HepG2 (cell line): ENCODE data around the gene ADAMTS4. TPM values are rescaled to one million over a fixed set of nuclear protein-coding genes. Genes with fewer than 3 reads are reported as not detected.

Experiments used
- ATAC-seq: fragments of 200-7000 bp; cut with Tn5 transposase; 3 replicates; pipeline ENCODE4 v1.9.1; 2020; ENCODE audit warnings: mild to moderate bottlenecking, moderate library complexity
- BruUV-seq: library from RNA; stranded (reverse); fragments of 400-500 nt; replicated peaks from 2 replicates; lab custom pipeline; 2021; lab: Mats Ljungman, UMichigan
- CTCF ChIA-PET: fragments of 300-600 bp; formaldehyde crosslinking; extraction: SDS; loops from one replicate; lab custom pipeline; 2021; ENCODE audit warnings: low total read pairs, inconsistent platforms, low intra/inter-chr PET ratio; lab: Yijun Ruan, JAX
- POLR2A ChIA-PET: fragments of 350-600 bp; sonication (Branson Sonifier 250); formaldehyde crosslinking; loops from one replicate; lab custom pipeline; 2020; ENCODE audit warnings: antibody characterized with exemption, inconsistent platforms; lab: Yijun Ruan, JAX
- DNase-seq: peaks from one replicate; pipeline ENCODE4 v3.0.0-alpha.2; 2015; ENCODE audit warnings: low spot score
- FAIRE-seq: peaks from 3 replicates; lab custom pipeline; 2011; peaks lifted over from hg19 to GRCh38; lab: Jason Lieb, UNC
- H2AFZ ChIP-seq: one replicate; pipeline ENCODE4 v1.6.1; 2011; ENCODE audit warnings: low read length, inconsistent platforms
- H3K27ac ChIP-seq: fragments of 300-600 bp; 3 replicates; pipeline ENCODE4 v1.8.0; 2011; ENCODE audit warnings: mixed run types, mild to moderate bottlenecking, mixed read lengths, low read length, inconsistent platforms; ENCODE audit not compliant: insufficient read depth; ENCODE audit errors: extremely low read length
- H3K27me3 ChIP-seq, 2 experiments: fragments of 200-600 bp in 1 of 2; 2 replicates in 1 of 2; 3 replicates in 1 of 2; pipeline versions ENCODE4 v1.6.0 to v1.8.0; 2011; ENCODE audit warnings: low read length in 2 of 2, mild to moderate bottlenecking in 2 of 2, moderate library complexity in 2 of 2, inconsistent platforms in 1 of 2; ENCODE audit not compliant: insufficient read depth in 2 of 2, control insufficient read depth in 1 of 2
- H3K36me3 ChIP-seq, 2 experiments: fragments of 200-600 bp in 1 of 2; replicated peaks in 1 of 2; 2 replicates in 1 of 2; 3 replicates in 1 of 2; pipeline versions ENCODE4 v1.5.1 to v1.8.0; 2011; ENCODE audit warnings: low read length in 2 of 2, inconsistent platforms in 1 of 2; ENCODE audit not compliant: insufficient read depth in 2 of 2, control insufficient read depth in 1 of 2
- H3K4me1 ChIP-seq: 2 replicates; pipeline ENCODE4 v1.5.1; 2012; ENCODE audit warnings: low read length, inconsistent platforms; ENCODE audit not compliant: insufficient read depth
- H3K4me2 ChIP-seq: 2 replicates; pipeline ENCODE4 v1.6.0; 2011; ENCODE audit warnings: low read depth, low read length, inconsistent platforms
- H3K4me3 ChIP-seq, 3 experiments: fragments of 200-600 bp in 1 of 3; sonication (generic), shearing (Covaris generic) in 1 of 3; replicated peaks in 1 of 3; 2 replicates each; pipeline ENCODE4 v1.5.1; 2011 to 2016; ENCODE audit warnings: low read length in 3 of 3, inconsistent platforms in 2 of 3, low read depth in 2 of 3, mild to moderate bottlenecking in 2 of 3, control low read depth in 1 of 3, mixed read lengths in 1 of 3; ENCODE audit not compliant: insufficient read depth in 1 of 3
- H3K79me2 ChIP-seq: one replicate; pipeline ENCODE4 v1.6.1; 2011; ENCODE audit warnings: low read length, inconsistent platforms; ENCODE audit not compliant: insufficient read depth
- H3K9ac ChIP-seq: 2 replicates; pipeline ENCODE4 v1.6.0; 2011; ENCODE audit warnings: mild to moderate bottlenecking, low read depth, low read length, inconsistent platforms; ENCODE audit not compliant: insufficient read depth
- H3K9me3 ChIP-seq: 2 replicates; pipeline ENCODE4 v1.5.1; 2012; ENCODE audit warnings: mild to moderate bottlenecking, low read length
- H4K20me1 ChIP-seq: 2 replicates; pipeline ENCODE4 v1.6.0; 2011; ENCODE audit warnings: inconsistent platforms, mild to moderate bottlenecking, low read length, moderate library complexity; ENCODE audit not compliant: insufficient read depth
- CENPX ChIP-seq: sonication (generic); formaldehyde crosslinking; IDR thresholded peaks from 2 replicates; pipeline ENCODE4 v1.9.0; 2021; ENCODE audit warnings: mild to moderate bottlenecking, missing genetic modification reagents, moderate library complexity
- ELF4 ChIP-seq: sonication (generic); formaldehyde crosslinking; IDR thresholded peaks from 2 replicates; pipeline ENCODE4 v1.5.0; 2020; ENCODE audit warnings: missing genetic modification reagents, mild to moderate bottlenecking, moderate library complexity, borderline replicate concordance
- GATAD1 ChIP-seq: IDR thresholded peaks from 2 replicates; pipeline ENCODE4 v1.6.1; 2016; ENCODE audit warnings: missing genetic modification reagents, missing compliant biosample characterization
- HNF1A ChIP-seq, 2 experiments: sonication (generic) in 1 of 2; formaldehyde crosslinking in 1 of 2; IDR thresholded peaks; 2 replicates each; pipeline versions ENCODE4 v1.4.0 to v1.6.1; 2016 to 2020; ENCODE audit warnings: borderline replicate concordance in 1 of 2, low read depth in 1 of 2, mild to moderate bottlenecking in 1 of 2, missing genetic modification reagents in 1 of 2
- JDP2 ChIP-seq: sonication (generic); formaldehyde crosslinking; IDR thresholded peaks from 2 replicates; pipeline ENCODE4 v1.8.1; 2022; ENCODE audit warnings: missing genetic modification reagents, borderline replicate concordance
- KDM1A ChIP-seq: IDR thresholded peaks from 2 replicates; pipeline ENCODE4 v1.6.1; 2016; ENCODE audit warnings: missing compliant biosample characterization
- KLF16 ChIP-seq, 2 experiments: sonication (generic) in 1 of 2; formaldehyde crosslinking in 1 of 2; IDR thresholded peaks; 2 replicates each; pipeline versions ENCODE4 v1.6.1 to v1.8.0; 2016 to 2023; ENCODE audit warnings: missing genetic modification reagents in 2 of 2, missing compliant biosample characterization in 1 of 2
- MXI1 ChIP-seq: IDR thresholded peaks from 3 replicates; pipeline ENCODE4 v1.6.1; 2012; ENCODE audit warnings: low read depth, low read length, inconsistent platforms, borderline replicate concordance
- ZBTB10 ChIP-seq: sonication (generic); formaldehyde crosslinking; IDR thresholded peaks from 2 replicates; pipeline ENCODE4 v1.4.0; 2020; ENCODE audit warnings: missing genetic modification reagents, borderline replicate concordance
- ZBTB34 ChIP-seq: sonication (generic); formaldehyde crosslinking; IDR thresholded peaks from 2 replicates; pipeline ENCODE4 v1.8.0; 2022; ENCODE audit warnings: mild to moderate bottlenecking, missing genetic modification reagents
- ZFP36L2 ChIP-seq: sonication (generic); formaldehyde crosslinking; IDR thresholded peaks from 2 replicates; pipeline ENCODE4 v1.4.0; 2020; ENCODE audit warnings: missing genetic modification reagents
- ZNF224 ChIP-seq: sonication (generic); formaldehyde crosslinking; IDR thresholded peaks from 2 replicates; pipeline ENCODE4 v1.5.0; 2020; ENCODE audit warnings: mild to moderate bottlenecking, missing genetic modification reagents
- ZNF678 ChIP-seq: sonication (generic); formaldehyde crosslinking; IDR thresholded peaks from 2 replicates; pipeline ENCODE4 v1.4.0; 2020; ENCODE audit warnings: mild to moderate bottlenecking, missing genetic modification reagents
- ZSCAN29 ChIP-seq: sonication (generic); formaldehyde crosslinking; conservative IDR thresholded peaks from 2 replicates; pipeline ENCODE4 v1.4.0; 2020; ENCODE audit warnings: mild to moderate bottlenecking, missing genetic modification reagents
- WGBS: methylation state at CpG from one replicate; pipeline ENCODE4 v1.1.6; 2017; ENCODE audit warnings: low lambda C conversion rate; 5-methylcytosine and 5-hydroxymethylcytosine counted together
- in situ Hi-C: cut with HindIII; loops from 2 replicates; pipeline ENCODE4 v1.10.0; 2017; ENCODE audit warnings: low pct_unique_long_range_greater_than_20kb; ENCODE audit not compliant: extremely low pct_ligation_motif_present
- intact Hi-C: fragments of 100-400 bp; cut with micrococcal nuclease; formaldehyde crosslinking; loops from one replicate; pipeline ENCODE4 v1.10.0; 2022; ENCODE audit not compliant: unreplicated experiment
- polyA plus RNA-seq, 8 experiments: library from polyadenylated mRNA; depleted of rRNA in 3 of 8; stranded (reverse) in 7 of 8; unstranded in 1 of 8; fragments of >200 nt; fragmentation: Illumina TruSeq in 4 of 8; extraction: Trizol in 4 of 8; gene quantifications; 2 replicates each; pipeline versions ENCODE4 v1.2.1 to v1.2.3, GENCODE V29; 2011 to 2016; ENCODE audit warnings: low read depth in 4 of 8, missing spikeins in 1 of 8, mixed read lengths in 1 of 8; ENCODE audit not compliant: insufficient read depth in 1 of 8
- total RNA-seq, 5 experiments: library from RNA; depleted of rRNA; stranded (reverse); fragments of >200 nt; fragmentation: Illumina TruSeq; extraction: Trizol; gene quantifications; 2 replicates each; pipeline ENCODE4 v1.2.3, GENCODE V29; 2016; ENCODE audit warnings: low read depth in 1 of 5

ADAMTS4 gene
- total and polyA plus RNA-seq, 2 of the 13 experiments (the other 11 are each of a cell fraction or from before 2014, with no cell fraction given): 0.51 to 1.7 TPM

- POLR2A ChIA-PET: interaction anchor here (0.8 to 5.5 kb wide), 10 partner anchors 11 to 160 kb away, joined by 3 to 43 read pairs (median 4); partner anchors contain the start of genes DEDD, F11R, NDUFS2 and NIT1
- peak; percentile 96 for FAIRE-seq
- H3K4me2 ChIP-seq: peak within 1 kb of the TSS; percentile 89
- TF ChIP-seq MXI1 (no peak; the same call in 2 of the 3 replicates), ZBTB10 (CRISPR knock-in tag) (no peak), KDM1A (CRISPR knock-in tag) (no peak), JDP2 (CRISPR knock-in tag) (peak; percentile 32; the same call in 1 of the 2 replicates), ELF4 (CRISPR knock-in tag) (peak; percentile 95), CENPX (CRISPR knock-in tag) (no peak), ZBTB34 (CRISPR knock-in tag) (0 out of 2 replicates have a peak, but pooled peaks have one; percentile 41), KLF16 (CRISPR knock-in tag; IDR thresholded peaks at IDR 0.05) (peak in 1 of 2 experiments; percentile 70; a peak in 1 of 4 replicates), ZFP36L2 (CRISPR knock-in tag) (no peak), ZNF224 (CRISPR knock-in tag) (no peak), GATAD1 (CRISPR knock-in tag) (peak; percentile 84), ZNF678 (no peak), ZSCAN29 (CRISPR knock-in tag) (0 out of 2 replicates have a peak, but pooled peaks have one; percentile 69), HNF1A (IDR thresholded peaks at IDR 0.05; ENCODE audit: low read depth) (0 out of 2 replicates have a peak, but pooled peaks have one; percentile 29), HNF1A (CRISPR knock-in tag; IDR thresholded peaks at IDR 0.05; ENCODE audit: borderline replicate concordance) (no peak)
Measured at GRCh38 chr1:161153682-161154337, 45.0 kb downstream of the ADAMTS4 start, which contains the start of gene UFC1. Gene UFC1 (plus strand): TSS chr1:161153978. CDS start chr1:161153998, 20 bp downstream.

More at GRCh38 chr1:161153682-161154337, 45.0 kb downstream of the ADAMTS4 start, which contains the start of gene UFC1:
- CTCF ChIA-PET: no interaction called here
- intact Hi-C loops: loop anchor here (2.0 kb wide), 1 partner anchor 21 kb away; the partner anchor contains the start of gene DEDD
- peak within 1 kb of the TSS; percentile 78 to 85 (median 78) for H3K4me3 ChIP-seq
- DNase-seq (peak; percentile 86), ATAC-seq (peak; percentile 95)
- peaks cover 24% of the 10 kb centered on the region for H3K4me1 ChIP-seq
- in situ Hi-C loops: no loop called here
- H3K27me3 ChIP-seq: no peaks in the 10 kb centered on the region; a peak in 1 of 5 replicates
- H3K9me3 ChIP-seq: no peaks in the 10 kb centered on the region
- peak within 1 kb of the TSS; percentile 92 for H2AFZ ChIP-seq
- H3K79me2 ChIP-seq: peaks cover 10% of the 10 kb centered on the region
- under 1% methylated on average over 30 of the region's 33 CpGs for WGBS
- TSS peak; percentile 99 for BruUV-seq
- peak within 1 kb of the TSS; percentile 98 for H3K9ac ChIP-seq
- H4K20me1 ChIP-seq: no peaks in the 10 kb centered on the region
- peaks cover 2 to 9% of the 10 kb centered on the region in 2 experiments; a peak in 2 of 5 replicates for H3K36me3 ChIP-seq
- H3K27ac ChIP-seq: peak within 1 kb of the TSS; percentile 99
